Type B pancreatic cell (in vitro differentiated cells): Measurements from ENCODE around the gene XYLT1. TPM values are rescaled to one million over a fixed set of nuclear protein-coding genes. Genes with fewer than 3 reads are reported as not detected.

Source experiments
- DNase-seq: peaks from one replicate; pipeline ENCODE4 v3.0.0; 2021; ENCODE audit warnings: mixed read lengths; ENCODE audit not compliant: unreplicated experiment; ENCODE audit errors: extremely low spot score
- H3K27ac Mint-ChIP-seq: 2 replicates; pipeline ENCODE4 v1.8.0; 2021; ENCODE audit warnings: mild to moderate bottlenecking, mixed read lengths
- H3K27me3 Mint-ChIP-seq: 2 replicates; pipeline ENCODE4 v1.8.0; 2021; ENCODE audit warnings: mixed read lengths
- H3K36me3 Mint-ChIP-seq: 2 replicates; pipeline ENCODE4 v1.8.0; 2021; ENCODE audit warnings: mixed read lengths
- H3K4me1 Mint-ChIP-seq: one replicate; pipeline ENCODE4 v1.8.0; 2021; ENCODE audit warnings: mixed read lengths; ENCODE audit not compliant: unreplicated experiment
- H3K4me3 Mint-ChIP-seq: 2 replicates; pipeline ENCODE4 v1.8.0; 2021; ENCODE audit warnings: mild to moderate bottlenecking, mixed read lengths
- H3K9me3 Mint-ChIP-seq: 2 replicates; pipeline ENCODE4 v1.8.0; 2021; ENCODE audit warnings: mixed read lengths
- total RNA-seq: library from RNA; stranded (reverse); gene quantifications from 2 replicates; pipeline ENCODE4 v1.2.1, GENCODE V29; 2021; ENCODE audit warnings: low replicate concordance
- TF ChIP-seq, protein P1 (sequence below): fragments of 200-600 bp; sonication (generic); conservative IDR thresholded peaks from 2 replicates; pipeline ENCODE4 v1.5.0; 2021; ENCODE audit warnings: antibody characterized with exemption, mild to moderate bottlenecking

The XYLT1 gene
- total RNA-seq, 1 donor from 2014 or later = 14.9 TPM

DNA sequence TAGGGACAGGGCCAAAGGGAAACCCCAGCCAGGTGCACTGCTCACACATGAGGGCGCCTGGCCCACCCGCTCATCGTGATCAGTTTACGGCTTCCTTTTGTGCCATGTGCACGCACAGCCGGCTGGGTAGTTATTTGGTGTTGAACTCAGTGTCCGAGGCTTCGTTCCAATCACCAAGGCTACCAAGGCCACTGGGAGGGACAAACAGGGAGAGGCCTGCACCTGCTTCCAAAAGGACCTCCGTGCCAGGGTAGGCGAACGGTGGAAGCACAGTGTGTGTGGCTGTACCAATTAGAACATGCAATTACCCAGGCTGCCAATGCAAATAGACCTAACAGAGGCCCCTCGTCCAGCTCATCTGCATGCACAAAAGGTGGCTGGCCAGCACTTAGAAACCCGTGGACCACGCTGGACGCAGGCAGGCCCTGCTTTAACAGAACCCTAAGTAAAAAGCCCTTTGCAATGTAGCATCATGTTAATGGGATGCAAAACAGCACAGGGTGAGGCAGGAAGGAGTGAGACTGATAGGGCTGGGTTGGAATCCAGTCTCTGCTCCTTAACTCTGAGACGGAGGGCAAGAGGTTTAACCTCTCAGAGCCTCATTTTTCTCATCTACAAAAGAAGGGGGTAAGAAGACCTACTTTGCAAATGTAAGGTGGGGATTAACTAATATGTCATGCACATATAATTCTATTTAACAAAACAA lies 204.0 kb downstream of the XYLT1 start:
- no peak overlapping the region for H3K27ac Mint-ChIP-seq
- no peaks in the 10 kb centered on the region for H3K36me3 Mint-ChIP-seq

DNA sequence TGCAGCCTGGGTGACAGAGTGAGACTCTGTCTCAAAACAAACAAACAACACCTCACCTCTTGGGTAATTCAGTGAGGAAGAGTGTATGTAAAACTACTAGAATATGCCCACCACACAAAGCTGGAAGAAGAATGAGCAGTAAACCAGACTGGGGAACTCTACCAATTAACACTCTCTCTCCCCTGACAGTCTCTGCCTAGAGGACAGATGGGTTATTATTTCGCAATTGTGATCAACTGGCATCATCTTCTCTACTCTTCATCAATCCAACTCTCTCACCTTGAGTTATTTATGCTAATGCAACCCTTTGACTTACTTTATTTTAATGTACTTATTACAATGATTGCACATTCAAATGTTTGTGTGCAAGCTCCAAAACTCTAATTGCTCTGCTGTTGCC lies 205.6 kb downstream of the XYLT1 start:
- TF ChIP-seq, protein P1, sequence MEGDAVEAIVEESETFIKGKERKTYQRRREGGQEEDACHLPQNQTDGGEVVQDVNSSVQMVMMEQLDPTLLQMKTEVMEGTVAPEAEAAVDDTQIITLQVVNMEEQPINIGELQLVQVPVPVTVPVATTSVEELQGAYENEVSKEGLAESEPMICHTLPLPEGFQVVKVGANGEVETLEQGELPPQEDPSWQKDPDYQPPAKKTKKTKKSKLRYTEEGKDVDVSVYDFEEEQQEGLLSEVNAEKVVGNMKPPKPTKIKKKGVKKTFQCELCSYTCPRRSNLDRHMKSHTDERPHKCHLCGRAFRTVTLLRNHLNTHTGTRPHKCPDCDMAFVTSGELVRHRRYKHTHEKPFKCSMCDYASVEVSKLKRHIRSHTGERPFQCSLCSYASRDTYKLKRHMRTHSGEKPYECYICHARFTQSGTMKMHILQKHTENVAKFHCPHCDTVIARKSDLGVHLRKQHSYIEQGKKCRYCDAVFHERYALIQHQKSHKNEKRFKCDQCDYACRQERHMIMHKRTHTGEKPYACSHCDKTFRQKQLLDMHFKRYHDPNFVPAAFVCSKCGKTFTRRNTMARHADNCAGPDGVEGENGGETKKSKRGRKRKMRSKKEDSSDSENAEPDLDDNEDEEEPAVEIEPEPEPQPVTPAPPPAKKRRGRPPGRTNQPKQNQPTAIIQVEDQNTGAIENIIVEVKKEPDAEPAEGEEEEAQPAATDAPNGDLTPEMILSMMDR = no peak
- no peak for DNase-seq
- H3K27me3 Mint-ChIP-seq = no peaks in the 10 kb centered on the region

More for the DNA sequence above, 204.0 kb downstream of the XYLT1 start:
- TF ChIP-seq, protein P1 = no peak
- H3K4me3 Mint-ChIP-seq = no peak overlapping the region
- H3K4me1 Mint-ChIP-seq = peaks cover 14% of the 10 kb centered on the region
- DNase-seq = no peak
- H3K27me3 Mint-ChIP-seq = no peaks in the 10 kb centered on the region
- H3K9me3 Mint-ChIP-seq = no peaks in the 10 kb centered on the region

DNA sequence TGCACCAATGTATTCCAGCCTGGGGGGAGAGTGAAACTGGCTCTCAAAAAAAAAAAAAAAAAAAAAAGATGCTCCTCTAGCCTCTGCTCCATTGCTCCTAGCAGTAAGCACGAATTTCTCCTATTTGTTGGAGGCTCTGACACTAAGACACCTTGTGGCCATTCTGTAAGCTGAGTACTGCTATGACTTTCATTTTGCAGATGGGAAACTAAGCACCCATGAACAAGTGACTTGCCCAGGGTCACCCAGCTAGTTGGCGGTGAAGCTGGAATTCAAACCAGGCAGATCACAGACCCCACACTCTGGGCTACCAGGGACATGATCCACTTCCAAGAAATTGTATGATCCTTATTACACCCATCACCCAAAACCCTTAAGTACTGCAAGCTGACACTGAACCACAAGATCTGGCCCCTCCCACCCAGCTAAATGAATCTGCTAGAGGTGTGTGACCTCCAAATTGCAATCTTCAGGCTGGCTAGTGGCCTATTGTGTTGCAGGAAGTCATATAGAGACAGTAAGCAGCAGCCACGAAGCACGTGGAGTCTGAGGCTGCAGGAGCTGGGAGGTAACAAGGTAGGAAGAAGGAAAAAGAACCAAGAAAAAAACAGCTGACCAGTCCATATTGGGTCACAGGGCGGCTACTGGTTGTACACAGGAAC lies 209.4 kb downstream of the XYLT1 start:
- no peaks in the 10 kb centered on the region for H3K36me3 Mint-ChIP-seq
- no peaks in the 10 kb centered on the region for H3K4me1 Mint-ChIP-seq
- no peaks in the 10 kb centered on the region for H3K9me3 Mint-ChIP-seq
- no peak overlapping the region for H3K4me3 Mint-ChIP-seq
- TF ChIP-seq, protein P1 = no peak
- DNase-seq = no peak
- H3K27ac Mint-ChIP-seq = no peak overlapping the region
- no peaks in the 10 kb centered on the region for H3K27me3 Mint-ChIP-seq

More for the DNA sequence above, 205.6 kb downstream of the XYLT1 start:
- Mint-ChIP-seq H3K4me1 (peaks cover under 1% of the 10 kb centered on the region), H3K4me3 (no peak overlapping the region), H3K9me3 (no peaks in the 10 kb centered on the region), H3K27ac (no peak overlapping the region), H3K36me3 (no peaks in the 10 kb centered on the region)

DNA sequence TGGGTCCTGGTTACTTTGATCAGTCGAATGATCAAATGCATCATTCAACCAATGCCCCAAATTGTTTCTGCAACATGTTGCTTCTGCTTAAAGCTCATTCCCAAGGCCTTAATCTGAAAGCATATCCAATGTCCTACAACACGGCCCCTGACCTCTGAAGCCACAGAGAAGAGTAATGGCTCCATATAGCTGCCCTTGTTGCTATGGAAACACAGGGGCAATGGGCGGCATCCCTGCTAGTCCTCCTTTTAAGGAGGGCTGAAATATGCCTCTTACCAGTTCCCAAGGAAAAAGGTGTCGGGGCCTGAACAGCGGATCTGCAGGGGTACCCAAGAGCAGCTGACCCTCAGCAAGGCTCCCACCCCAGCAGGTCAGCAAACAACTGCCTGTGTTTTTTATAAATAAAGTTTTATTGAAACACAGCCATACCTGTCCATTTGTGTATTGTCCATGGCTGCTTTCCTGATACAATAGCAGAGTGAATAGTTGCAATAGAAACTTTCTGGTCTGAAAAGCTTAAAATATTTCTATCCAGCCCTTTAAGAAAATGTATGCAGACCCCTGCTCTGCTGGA lies 210.4 kb downstream of the XYLT1 start:
- Mint-ChIP-seq H3K4me3 (no peak overlapping the region), H3K4me1 (no peaks in the 10 kb centered on the region), H3K27ac (no peak overlapping the region), H3K36me3 (no peaks in the 10 kb centered on the region), H3K9me3 (no peaks in the 10 kb centered on the region), H3K27me3 (no peaks in the 10 kb centered on the region)
- no peak for DNase-seq
- TF ChIP-seq, protein P1 = no peak

DNA sequence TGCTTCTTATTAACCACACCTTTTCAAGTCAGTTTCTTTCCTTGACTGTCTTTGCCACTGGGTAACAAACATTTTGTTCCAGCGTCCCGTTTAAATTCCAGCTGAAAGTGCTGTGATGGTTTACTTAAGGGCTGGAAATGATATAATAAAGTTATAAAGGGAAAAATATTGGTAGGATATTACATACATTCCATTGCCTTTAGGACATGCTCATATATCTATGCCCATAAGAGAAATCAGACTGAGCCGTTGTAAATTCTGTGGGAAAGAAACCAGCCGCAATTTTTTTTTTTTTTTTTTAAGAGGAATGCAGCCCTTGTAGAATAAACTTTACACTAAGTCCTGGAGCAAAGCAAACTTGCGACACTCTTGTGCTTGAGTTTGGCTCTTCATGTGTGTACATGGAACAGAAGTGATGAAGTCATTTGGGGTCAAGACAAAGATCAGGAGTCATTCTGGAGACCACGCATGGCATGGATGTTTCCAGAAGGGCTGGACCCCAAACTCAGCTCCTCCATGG lies 210.9 kb downstream of the XYLT1 start:
- Mint-ChIP-seq H3K4me1 (no peaks in the 10 kb centered on the region), H3K36me3 (no peaks in the 10 kb centered on the region), H3K9me3 (no peaks in the 10 kb centered on the region), H3K27ac (no peak overlapping the region), H3K27me3 (no peaks in the 10 kb centered on the region), H3K4me3 (no peak overlapping the region)
- TF ChIP-seq, protein P1 = no peak
- DNase-seq = no peak
